SU-DHL-6 (cell line): ENCODE measurements around the gene ATP10A.

Experiments
- CTCF ChIP-seq: fragments of 200-600 bp; sonication (generic); IDR thresholded peaks from one replicate; pipeline ENCODE4 v1.5.1; 2017; ENCODE audit warnings: antibody characterized with exemption, mild to moderate bottlenecking, low read length, moderate library complexity; ENCODE audit not compliant: insufficient read depth, poor library complexity, severe bottlenecking
- EZH2phosphoT487 ChIP-seq: fragments of 200-600 bp; sonication (generic), shearing (Covaris generic); conservative IDR thresholded peaks from 2 replicates; pipeline ENCODE4 v1.6.1; 2018; ENCODE audit warnings: mild to moderate bottlenecking, antibody characterized with exemption, low read length, moderate library complexity, mixed read lengths

GRCh38 chr15:25852027-25852426, 11.1 kb downstream of the ATP10A start:
- no peak for TF ChIP-seq CTCF
- no peak for TF ChIP-seq EZH2phosphoT487
